T47D (cell line): ENCODE data around the gene MDFI.

Experiments
- DNase-seq, 2 experiments: peaks; one replicate each; pipeline versions ENCODE4 v3.0.0 to v3.0.0-alpha.2; 2011 to 2012; ENCODE audit warnings: low read depth in 1 of 2, low spot score in 1 of 2
- JUND ChIP-seq: IDR thresholded peaks from 2 replicates; pipeline ENCODE4 v1.6.1; 2012; ENCODE audit warnings: low read depth
- in situ Hi-C: cut with HindIII; loops from 2 replicates; pipeline ENCODE4 v1.10.0; 2016; ENCODE audit warnings: low sequenced_read_pairs, low pct_unique_long_range_greater_than_20kb

The MDFI gene, protein sequence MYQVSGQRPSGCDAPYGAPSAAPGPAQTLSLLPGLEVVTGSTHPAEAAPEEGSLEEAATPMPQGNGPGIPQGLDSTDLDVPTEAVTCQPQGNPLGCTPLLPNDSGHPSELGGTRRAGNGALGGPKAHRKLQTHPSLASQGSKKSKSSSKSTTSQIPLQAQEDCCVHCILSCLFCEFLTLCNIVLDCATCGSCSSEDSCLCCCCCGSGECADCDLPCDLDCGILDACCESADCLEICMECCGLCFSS

GRCh38 chr6:41638002-41638934 is at the start of gene MDFI:
TSS of gene MDFI (plus strand) at chr6:41638468. CDS start at chr6:41638750, 282 bp downstream.
- DNase-seq, result no peak
- in situ Hi-C loops, result no loop called here
- no peak for TF ChIP-seq JUND

DNA sequence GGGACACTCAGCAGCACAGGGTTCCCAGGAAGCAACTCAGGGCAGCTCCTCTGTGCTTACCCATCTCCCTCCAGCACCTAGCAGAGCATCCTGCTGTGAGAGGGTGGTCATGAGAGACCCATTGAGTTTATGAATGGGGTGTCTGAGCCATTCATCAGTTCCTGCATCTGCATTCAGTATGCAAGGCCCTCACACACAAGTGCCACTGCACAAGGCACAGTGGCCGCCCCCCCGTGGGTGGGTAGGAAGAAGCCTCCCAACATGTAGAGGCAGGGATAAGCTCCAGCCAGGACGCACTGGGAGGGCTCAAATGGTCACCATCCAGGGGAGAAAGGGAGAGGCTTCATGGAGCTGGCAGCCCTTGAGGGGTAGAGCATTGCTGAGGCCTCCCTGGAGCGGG is 49.0 kb upstream of the MDFI start:
- in situ Hi-C loops, result no loop called here
- no peak for TF ChIP-seq JUND
- DNase-seq, result no peak

DNA sequence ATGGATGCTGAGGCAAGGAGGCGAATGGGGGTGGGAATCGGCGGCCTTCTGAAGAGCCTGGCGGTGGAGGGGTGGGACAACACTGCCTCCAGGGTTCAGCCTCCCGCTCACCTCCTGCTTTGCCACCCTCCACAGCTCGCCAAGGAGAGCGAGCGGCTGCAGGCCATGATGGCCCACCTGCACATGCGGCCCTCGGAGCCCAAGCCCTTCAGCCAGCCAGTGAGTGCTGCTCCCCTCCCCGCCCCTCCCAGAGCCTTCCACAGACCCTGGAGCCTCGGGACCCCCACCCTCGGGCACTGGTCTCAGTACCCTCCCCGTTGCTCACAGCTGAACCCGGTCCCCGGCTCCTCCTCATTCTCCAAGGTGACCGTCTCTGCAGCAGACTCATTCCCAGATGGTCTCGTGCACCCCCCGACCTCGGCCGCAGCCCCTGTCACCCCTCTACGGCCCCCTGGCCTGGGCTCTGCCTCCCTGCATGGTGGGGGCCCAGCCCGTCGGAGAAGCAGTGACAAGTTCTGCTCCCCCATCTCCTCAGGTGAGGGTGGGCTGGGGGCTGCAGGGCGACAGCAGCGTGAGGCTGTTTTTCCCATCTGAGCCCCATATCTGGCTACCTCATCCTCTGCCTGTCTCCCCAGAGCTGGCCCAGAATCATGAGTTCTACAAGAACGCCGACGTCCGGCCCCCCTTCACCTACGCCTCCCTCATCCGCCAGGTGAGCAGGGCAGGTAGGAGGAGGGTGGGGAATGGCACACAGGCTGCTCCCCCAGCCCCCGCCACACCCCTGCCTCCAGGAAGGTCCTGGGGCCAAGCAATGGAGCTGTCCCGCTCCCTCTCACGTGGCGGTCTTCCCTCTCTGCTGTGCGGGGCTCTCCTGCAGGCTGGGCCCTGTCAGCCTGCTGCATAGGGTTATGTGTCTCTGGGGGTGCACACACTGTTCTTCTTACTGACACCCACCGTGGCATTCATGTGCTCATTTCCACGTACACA is 48.3 kb upstream of the MDFI start:
- DNase-seq, result no peak
- TF ChIP-seq JUND, result no peak
- in situ Hi-C loops, result no loop called here

- TF ChIP-seq JUND, result no peak
- in situ Hi-C loops, result no loop called here
- no peak for DNase-seq
Measured at GRCh38 chr6:41591122-41591521, 47.1 kb upstream of the MDFI start.

- DNase-seq, result peak; percentile 68 to 89
- in situ Hi-C loops, result no loop called here
- TF ChIP-seq JUND, result no peak
Measured at GRCh38 chr6:41591859-41592502, 46.3 kb upstream of the MDFI start.

DNA sequence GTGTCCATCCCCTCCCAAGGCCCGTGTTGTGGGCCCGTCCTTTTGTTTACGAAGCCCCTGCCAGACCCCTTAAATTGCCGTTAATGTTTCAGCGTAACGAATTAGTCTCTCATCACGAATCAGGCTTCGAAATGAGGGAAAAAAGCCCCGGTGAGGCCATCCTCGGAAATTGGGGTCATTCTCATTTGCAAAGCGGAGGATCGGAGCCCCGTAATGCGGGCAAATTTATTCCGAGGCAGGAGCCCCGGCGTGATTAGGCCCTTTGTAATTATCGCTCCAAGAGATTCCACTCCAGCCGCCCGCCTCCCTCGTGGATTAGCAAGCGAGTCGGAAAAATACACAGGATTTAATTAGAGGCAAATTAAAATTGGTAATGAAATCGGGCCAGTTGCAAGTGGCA is 44.9 kb upstream of the MDFI start:
- no peak for DNase-seq
- in situ Hi-C loops, result no loop called here

DNA sequence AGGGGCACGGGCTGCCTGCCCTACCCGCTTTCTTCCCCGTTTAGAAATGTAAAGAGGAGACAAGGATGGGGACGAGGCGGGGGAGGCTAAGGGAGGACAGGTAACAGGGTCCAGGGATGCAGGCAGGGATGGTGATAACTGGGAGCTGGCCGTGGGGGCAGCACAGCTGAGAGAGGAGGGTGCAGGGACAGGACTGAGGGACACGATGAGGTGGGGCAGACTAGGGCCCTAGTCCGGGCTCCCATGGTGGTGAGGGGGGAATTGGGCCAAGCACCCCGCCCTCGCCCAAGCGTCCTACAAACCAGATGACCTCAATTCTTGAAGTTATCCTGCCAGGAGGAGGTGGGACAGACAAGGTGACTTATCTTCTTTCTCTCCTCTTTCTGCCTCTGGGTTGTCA is 44.4 kb upstream of the MDFI start:
- no peak for DNase-seq
- TF ChIP-seq JUND, result no peak
- in situ Hi-C loops, result no loop called here

More for the DNA sequence above, 44.9 kb upstream of the MDFI start:
- no peak for TF ChIP-seq JUND

GRCh38 chr6:41594326-41594725 is 43.9 kb upstream of the MDFI start:
- no peak for DNase-seq
- in situ Hi-C loops, result no loop called here
- no peak for TF ChIP-seq JUND

GRCh38 chr6:41594766-41595165 is 43.5 kb upstream of the MDFI start:
- in situ Hi-C loops, result no loop called here
- TF ChIP-seq JUND, result no peak
- no peak for DNase-seq

DNA sequence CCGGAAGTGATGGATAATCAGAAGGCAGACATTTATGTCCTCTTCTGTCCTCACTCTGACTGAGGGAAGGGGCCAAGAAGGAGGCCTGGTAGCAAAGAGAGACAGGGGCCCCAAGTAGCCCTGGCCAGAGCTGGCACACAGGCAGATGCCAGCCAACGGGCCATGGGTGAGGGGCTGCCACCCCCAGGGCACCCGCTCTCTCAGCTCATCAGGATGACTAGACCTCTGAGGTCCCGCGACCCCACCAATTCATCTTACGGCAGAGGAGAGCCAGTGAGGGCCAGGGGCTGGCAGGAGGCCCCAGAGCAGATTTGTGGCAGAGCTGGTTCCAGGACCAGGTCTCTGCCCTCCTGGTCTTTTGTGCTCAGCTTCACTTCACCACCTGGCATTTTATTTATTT is 43.1 kb upstream of the MDFI start:
- DNase-seq, result no peak
- no peak for TF ChIP-seq JUND
- in situ Hi-C loops, result no loop called here

DNA sequence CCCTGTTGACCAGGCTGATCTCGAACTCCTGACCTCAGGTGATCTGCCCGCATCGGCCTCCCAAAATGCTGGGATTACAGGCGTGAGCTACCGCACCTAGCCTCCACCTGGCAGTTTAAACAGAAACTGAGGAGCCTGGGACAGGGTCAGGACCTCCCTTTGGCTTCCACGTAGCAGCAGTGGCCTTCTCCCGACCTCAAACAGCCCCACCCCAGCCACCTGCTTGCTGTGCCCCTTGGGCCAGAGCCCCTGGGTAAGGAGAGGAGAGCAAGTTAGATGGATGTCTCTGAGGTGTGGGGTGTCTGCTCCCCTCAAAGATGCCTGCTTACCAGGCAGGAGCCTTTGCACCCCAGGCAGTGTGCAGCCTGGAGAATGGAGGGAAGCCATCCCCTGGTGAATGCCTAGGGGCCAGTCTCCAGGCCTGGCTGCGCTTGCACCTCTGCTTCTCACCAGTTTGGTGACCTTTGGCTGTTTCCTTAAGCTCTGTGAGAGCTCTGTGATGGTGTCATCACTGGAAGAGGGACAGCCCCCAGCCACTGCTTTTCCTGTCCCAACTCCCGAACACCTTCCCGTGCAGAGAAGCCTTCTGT is 42.1 kb upstream of the MDFI start:
- TF ChIP-seq JUND, result no peak
- in situ Hi-C loops, result no loop called here
- no peak for DNase-seq
